ENCODE data around the gene PCDHB6.
"Not testable (repeated sequence)": the region's sequence is repeated elsewhere in the genome, so short reads cannot be mapped to it uniquely, and the experiment has no call there.

Gene PCDHB6

GRCh38 chr5:141121985-141122384, 27.9 kb upstream of the PCDHB6 start:
- TF ChIP-seq, protein P1, sequence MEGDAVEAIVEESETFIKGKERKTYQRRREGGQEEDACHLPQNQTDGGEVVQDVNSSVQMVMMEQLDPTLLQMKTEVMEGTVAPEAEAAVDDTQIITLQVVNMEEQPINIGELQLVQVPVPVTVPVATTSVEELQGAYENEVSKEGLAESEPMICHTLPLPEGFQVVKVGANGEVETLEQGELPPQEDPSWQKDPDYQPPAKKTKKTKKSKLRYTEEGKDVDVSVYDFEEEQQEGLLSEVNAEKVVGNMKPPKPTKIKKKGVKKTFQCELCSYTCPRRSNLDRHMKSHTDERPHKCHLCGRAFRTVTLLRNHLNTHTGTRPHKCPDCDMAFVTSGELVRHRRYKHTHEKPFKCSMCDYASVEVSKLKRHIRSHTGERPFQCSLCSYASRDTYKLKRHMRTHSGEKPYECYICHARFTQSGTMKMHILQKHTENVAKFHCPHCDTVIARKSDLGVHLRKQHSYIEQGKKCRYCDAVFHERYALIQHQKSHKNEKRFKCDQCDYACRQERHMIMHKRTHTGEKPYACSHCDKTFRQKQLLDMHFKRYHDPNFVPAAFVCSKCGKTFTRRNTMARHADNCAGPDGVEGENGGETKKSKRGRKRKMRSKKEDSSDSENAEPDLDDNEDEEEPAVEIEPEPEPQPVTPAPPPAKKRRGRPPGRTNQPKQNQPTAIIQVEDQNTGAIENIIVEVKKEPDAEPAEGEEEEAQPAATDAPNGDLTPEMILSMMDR (IDR thresholded peaks at IDR 0.05; ENCODE audit: borderline replicate concordance, insufficient read depth, low read depth, low read length): no peak
- H3K4me3 ChIP-seq (ENCODE audit: low read depth, low read length): no peak overlapping the region

GRCh38 chr5:141123396-141124135, 26.3 kb upstream of the PCDHB6 start:
- not testable (repeated sequence) for H3K4me3 ChIP-seq (ENCODE audit: low read depth, low read length)

DNA sequence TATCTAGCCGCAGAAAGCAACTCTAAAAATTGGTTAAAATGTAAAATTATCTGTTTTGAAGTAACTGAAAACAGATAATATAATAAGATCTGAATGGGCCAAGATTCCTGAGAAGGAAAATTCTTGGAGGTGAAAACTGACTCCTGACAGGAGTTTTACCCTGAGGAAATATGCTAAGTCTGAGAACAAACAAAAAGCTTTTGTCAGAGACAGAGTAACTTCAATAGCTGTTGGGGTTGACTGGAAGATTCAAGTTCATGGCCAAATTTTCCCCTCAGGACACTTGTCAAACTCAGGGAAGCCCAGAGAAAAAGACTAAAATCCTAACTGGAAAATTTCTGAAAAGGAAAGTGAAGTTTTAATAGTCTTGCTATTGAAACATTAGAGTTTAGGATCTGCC, 22.6 kb upstream of the PCDHB6 start:
- no peak overlapping the region for H3K4me3 ChIP-seq (ENCODE audit: low read depth, low read length)
- TF ChIP-seq, protein P1 (IDR thresholded peaks at IDR 0.05; ENCODE audit: borderline replicate concordance, insufficient read depth, low read depth, low read length): no peak

- no peak within 1 kb of the TSS for H3K4me3 ChIP-seq (ENCODE audit: low read depth, low read length)
- TF ChIP-seq, protein P1 (IDR thresholded peaks at IDR 0.05; ENCODE audit: borderline replicate concordance, insufficient read depth, low read depth, low read length): no peak
Measured at GRCh38 chr5:141135030-141135717, 14.7 kb upstream of the PCDHB6 start, which contains the start of gene PCDHB5. Gene PCDHB5 (plus strand): TSS chr5:141135206. CDS start chr5:141135435, 229 bp downstream.

DNA sequence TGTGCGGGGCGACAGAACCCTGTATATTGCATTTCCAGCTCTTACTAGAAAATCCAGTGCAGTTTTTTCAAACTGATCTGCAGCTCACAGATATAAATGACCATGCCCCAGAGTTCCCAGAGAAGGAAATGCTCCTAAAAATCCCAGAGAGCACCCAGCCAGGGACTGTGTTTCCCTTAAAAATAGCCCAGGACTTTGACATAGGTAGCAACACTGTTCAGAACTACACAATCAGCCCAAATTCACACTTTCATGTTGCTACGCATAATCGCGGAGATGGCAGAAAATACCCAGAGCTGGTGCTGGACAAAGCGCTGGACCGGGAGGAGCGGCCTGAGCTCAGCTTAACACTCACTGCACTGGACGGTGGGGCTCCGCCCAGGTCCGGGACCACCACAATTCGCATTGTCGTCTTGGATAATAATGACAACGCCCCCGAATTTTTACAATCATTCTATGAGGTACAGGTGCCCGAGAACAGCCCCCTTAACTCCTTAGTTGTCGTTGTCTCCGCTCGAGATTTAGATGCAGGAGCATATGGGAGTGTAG, 14.1 kb upstream of the PCDHB6 start:
- no peak overlapping the region for H3K4me3 ChIP-seq (ENCODE audit: low read depth, low read length)
- TF ChIP-seq, protein P1 (IDR thresholded peaks at IDR 0.05; ENCODE audit: borderline replicate concordance, insufficient read depth, low read depth, low read length): no peak

DNA sequence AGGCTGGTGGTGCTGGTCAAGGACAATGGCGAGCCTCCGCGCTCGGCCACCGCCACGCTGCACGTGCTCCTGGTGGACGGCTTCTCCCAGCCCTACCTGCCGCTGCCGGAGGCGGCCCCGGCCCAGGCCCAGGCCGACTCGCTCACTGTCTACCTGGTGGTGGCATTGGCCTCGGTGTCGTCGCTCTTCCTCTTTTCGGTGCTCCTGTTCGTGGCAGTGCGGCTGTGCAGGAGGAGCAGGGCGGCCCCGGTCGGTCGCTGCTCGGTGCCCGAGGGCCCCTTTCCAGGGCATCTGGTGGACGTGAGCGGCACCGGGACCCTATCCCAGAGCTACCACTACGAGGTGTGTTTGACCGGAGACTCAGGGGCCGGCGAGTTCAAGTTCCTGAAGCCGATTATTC, 12.5 kb upstream of the PCDHB6 start:
- H3K4me3 ChIP-seq (ENCODE audit: low read depth, low read length): not testable (repeated sequence)

- TF ChIP-seq, protein P1 (IDR thresholded peaks at IDR 0.05; ENCODE audit: borderline replicate concordance, insufficient read depth, low read depth, low read length): no peak
- H3K4me3 ChIP-seq (ENCODE audit: low read depth, low read length): no peak overlapping the region
Measured at GRCh38 chr5:141150224-141150992, 551 bp downstream of the PCDHB6 start.
